A549 (cell line): ENCODE results near the gene JAG2. TPM values are rescaled to one million over a fixed set of nuclear protein-coding genes. Genes with fewer than 3 reads are reported as not detected.

Source experiments
- ATAC-seq, 2 experiments: fragments of 200-7000 bp in 1 of 2; fragments of >200 bp in 1 of 2; cut with Nextera tagmentation in 1 of 2; cut with Tn5 transposase in 1 of 2; 3 replicates each; pipeline versions ENCODE4 v1.8.0 to v1.9.1; 2018 to 2020; ENCODE audit warnings: mild to moderate bottlenecking in 1 of 2, moderate library complexity in 1 of 2
- CTCF ChIA-PET: fragments of 300-600 bp; sonication (Branson Sonifier 250); formaldehyde crosslinking; extraction: SDS; loops from one replicate; lab custom pipeline; 2021; ENCODE audit warnings: antibody characterized with exemption, inconsistent platforms; lab: Yijun Ruan, JAX
- POLR2A ChIA-PET: fragments of 350-600 bp; formaldehyde crosslinking; extraction: SDS; loops from one replicate; lab custom pipeline; 2021; ENCODE audit warnings: antibody characterized with exemption, inconsistent platforms; lab: Yijun Ruan, JAX
- DNase-seq, 2 experiments: peaks; one replicate each; pipeline versions ENCODE4 v3.0.0 to v3.0.0-alpha.2; 2011 to 2016; ENCODE audit warnings: low read depth in 1 of 2, low spot score in 1 of 2
- FAIRE-seq: peaks from 2 replicates; lab custom pipeline; 2011; peaks lifted over from hg19 to GRCh38; lab: Jason Lieb, UNC
- H3K27ac ChIP-seq, 2 experiments: fragments of >200 bp; sonication (Bioruptor Twin); formaldehyde crosslinking; 3 replicates each; pipeline ENCODE4 v1.5.1; 2016 to 2017
- H3K4me1 ChIP-seq: fragments of >200 bp; sonication (Bioruptor Twin); formaldehyde crosslinking; 3 replicates; pipeline ENCODE4 v1.6.1; 2016
- H3K4me2 ChIP-seq: fragments of >200 bp; sonication (Bioruptor Twin); formaldehyde crosslinking; 3 replicates; pipeline ENCODE4 v1.6.1; 2016
- H3K4me3 ChIP-seq: fragments of >200 bp; sonication (Bioruptor Twin); formaldehyde crosslinking; 3 replicates; pipeline ENCODE4 v1.5.1; 2016
- H3K9me3 ChIP-seq: fragments of >200 bp; sonication (Bioruptor Twin); formaldehyde crosslinking; 3 replicates; pipeline ENCODE4 v1.6.1; 2016
- BCL3 ChIP-seq: fragments of >200 bp; sonication (Bioruptor Twin); formaldehyde crosslinking; IDR thresholded peaks from 3 replicates; pipeline ENCODE4 v1.6.1; 2016
- CBX2 ChIP-seq: fragments of 200-600 bp; sonication (generic); IDR thresholded peaks from 2 replicates; pipeline ENCODE4 v1.6.1; 2016; ENCODE audit warnings: low read depth, mild to moderate bottlenecking, borderline replicate concordance
- CHD4 ChIP-seq: fragments of 200-600 bp; sonication (generic); IDR thresholded peaks from 2 replicates; pipeline ENCODE4 v1.6.1; 2016; ENCODE audit warnings: antibody characterized with exemption, mild to moderate bottlenecking, borderline replicate concordance
- E2F6 ChIP-seq: IDR thresholded peaks from 2 replicates; pipeline ENCODE4 v1.6.1; 2012; ENCODE audit warnings: low read depth, borderline replicate concordance
- ELK1 ChIP-seq: fragments of 150-350 bp; IDR thresholded peaks from 2 replicates; pipeline ENCODE4 v1.6.1; 2014; ENCODE audit warnings: low read depth, mild to moderate bottlenecking, low read length
- EP300 ChIP-seq, 2 experiments: fragments of >200 bp; sonication (Bioruptor Twin); formaldehyde crosslinking; IDR thresholded peaks; 2 replicates in 1 of 2; 3 replicates in 1 of 2; pipeline ENCODE4 v1.6.1; 2016 to 2017
- ESRRA ChIP-seq: fragments of 150-350 bp; IDR thresholded peaks from 2 replicates; pipeline ENCODE4 v1.6.1; 2014; ENCODE audit warnings: mild to moderate bottlenecking, low read length, borderline replicate concordance
- FOSB ChIP-seq: fragments of 250-450 bp; sonication (Bioruptor Pico); IDR thresholded peaks from 2 replicates; pipeline ENCODE4 v1.5.0; 2020; ENCODE audit warnings: mild to moderate bottlenecking, moderate library complexity
- FOSL2 ChIP-seq, 2 experiments: fragments of 450-650 bp in 1 of 2; fragments of >200 bp in 1 of 2; sonication (Bioruptor Twin) in 1 of 2; formaldehyde crosslinking; IDR thresholded peaks; 2 replicates each; pipeline versions ENCODE4 v1.5.0 to v1.6.1; 2016 to 2020; ENCODE audit warnings: mild to moderate bottlenecking in 1 of 2, moderate library complexity in 1 of 2
- FOXS1 ChIP-seq: fragments of 250-450 bp; sonication (Bioruptor Pico); IDR thresholded peaks from 2 replicates; pipeline ENCODE4 v1.5.0; 2020; ENCODE audit warnings: mild to moderate bottlenecking, moderate library complexity
- HEYL ChIP-seq: fragments of 250-450 bp; sonication (Bioruptor Pico); IDR thresholded peaks from 2 replicates; pipeline ENCODE4 v1.8.0; 2021; ENCODE audit warnings: mild to moderate bottlenecking, moderate library complexity
- HOXA7 ChIP-seq: fragments of 250-450 bp; sonication (Bioruptor Pico); IDR thresholded peaks from 2 replicates; pipeline ENCODE4 v1.5.0; 2020; ENCODE audit warnings: mild to moderate bottlenecking, moderate library complexity
- MAFK ChIP-seq: fragments of 450-650 bp; IDR thresholded peaks from 2 replicates; pipeline ENCODE4 v1.6.1; 2014; ENCODE audit not compliant: partially characterized antibody
- MAZ ChIP-seq: fragments of 150-350 bp; IDR thresholded peaks from 2 replicates; pipeline ENCODE4 v1.6.1; 2014; ENCODE audit warnings: antibody characterized with exemption, low read depth, low read length, borderline replicate concordance
- NR3C1 ChIP-seq: fragments of >200 bp; sonication (Bioruptor Twin); formaldehyde crosslinking; IDR thresholded peaks from 3 replicates; pipeline ENCODE4 v1.6.1; 2017
- PHF8 ChIP-seq: fragments of 200-600 bp; sonication (generic); IDR thresholded peaks from 2 replicates; pipeline ENCODE4 v1.6.1; 2016; ENCODE audit warnings: low read depth, mild to moderate bottlenecking, antibody characterized with exemption, moderate library complexity, borderline replicate concordance
- POLR2AphosphoS2 ChIP-seq: conservative IDR thresholded peaks from 2 replicates; pipeline ENCODE4 v1.6.1; 2012; ENCODE audit warnings: low read length, improper control_type of control experiment, inconsistent platforms
- RARB ChIP-seq: fragments of 250-450 bp; sonication (Bioruptor Pico); IDR thresholded peaks from 2 replicates; pipeline ENCODE4 v1.8.0; 2021; ENCODE audit warnings: mild to moderate bottlenecking, moderate library complexity
- RFX5 ChIP-seq: fragments of 450-650 bp; IDR thresholded peaks from 2 replicates; pipeline ENCODE4 v1.7.1; 2014; ENCODE audit warnings: antibody characterized with exemption, mild to moderate bottlenecking, moderate library complexity
- SMC3 ChIP-seq: fragments of >200 bp; sonication (Bioruptor Twin); formaldehyde crosslinking; IDR thresholded peaks from 3 replicates; pipeline ENCODE4 v1.6.1; 2018; ENCODE audit warnings: inconsistent platforms
- TFCP2L1 ChIP-seq: fragments of 250-450 bp; sonication (Bioruptor Pico); IDR thresholded peaks from 2 replicates; pipeline ENCODE4 v1.5.0; 2021; ENCODE audit warnings: mild to moderate bottlenecking
- ZNF302 ChIP-seq: fragments of 250-450 bp; sonication (Bioruptor Pico); IDR thresholded peaks from 2 replicates; pipeline ENCODE4 v1.9.0; 2021; ENCODE audit warnings: inconsistent platforms, mild to moderate bottlenecking, moderate library complexity
- WGBS: methylation state at CpG from one replicate; pipeline ENCODE4 v1.1.6; 2017; ENCODE audit errors: missing lambda C conversion rate; 5-methylcytosine and 5-hydroxymethylcytosine counted together
- polyA plus RNA-seq, 4 experiments: library from polyadenylated mRNA; depleted of rRNA in 3 of 4; stranded (reverse); fragments of >200 nt; fragmentation: RNase III in 1 of 4; extraction: RNeasy Plus Mini Kit Qiagen cat#74134 plus additional on column Dnase treatment in 1 of 4; gene quantifications; 2 replicates in 3 of 4; 3 replicates in 1 of 4; pipeline ENCODE4 v1.2.3, GENCODE V29; 2011 to 2017
- TF ChIP-seq, protein P1 (sequence below): fragments of 200-600 bp; sonication (generic); IDR thresholded peaks from 2 replicates; pipeline ENCODE4 v1.6.1; 2016; ENCODE audit warnings: antibody characterized with exemption, mild to moderate bottlenecking, moderate library complexity
- TF ChIP-seq, protein P2 (sequence below): fragments of 250-450 bp; sonication (Bioruptor Pico); IDR thresholded peaks from 2 replicates; pipeline ENCODE4 v1.5.0; 2021; ENCODE audit warnings: mild to moderate bottlenecking, moderate library complexity, borderline replicate concordance
- TF ChIP-seq, protein P3 (sequence below): fragments of >200 bp; sonication (Bioruptor Twin); formaldehyde crosslinking; IDR thresholded peaks from 3 replicates; pipeline ENCODE4 v1.5.1; 2016

Gene JAG2
- polyA plus RNA-seq, 2 of the 4 experiments (the other 2 are of a cell fraction) = 5.9 to 20.4 TPM

GRCh38 chr14:105185001-105185400, 16.4 kb upstream of the JAG2 start:
- POLR2A ChIA-PET = no interaction called here
- WGBS = 60% methylated on average over 14 of the region's 18 CpGs
- CTCF ChIA-PET = interaction anchor here (0.9 to 1.3 kb wide), 3 partner anchors 16 to 17 kb away, joined by 3 to 6 read pairs (median 5); partner anchors contain the start of gene JAG2
- no peak overlapping the region for H3K27ac ChIP-seq
- peaks cover 10% of the 10 kb centered on the region; the same call in 2 of the 3 replicates for H3K4me1 ChIP-seq
- H3K9me3 ChIP-seq = peaks cover 14% of the 10 kb centered on the region
- ATAC-seq (no peak), DNase-seq (no peak), FAIRE-seq (no peak)
- H3K4me3 ChIP-seq = no peak overlapping the region
- no peak overlapping the region for H3K4me2 ChIP-seq
- no peak for TF ChIP-seq RARB (CRISPR knock-in tag)
- TF ChIP-seq FOXS1 (CRISPR knock-in tag) = no peak
- no peak for TF ChIP-seq PHF8
- no peak for TF ChIP-seq POLR2AphosphoS2
- no peak for TF ChIP-seq FOSB (CRISPR knock-in tag)
- no peak for TF ChIP-seq FOSL2 (IDR thresholded peaks at IDR 0.05)
- no peak for TF ChIP-seq FOSL2 (CRISPR knock-in tag; IDR thresholded peaks at IDR 0.05)
- no peak for TF ChIP-seq HOXA7
- TF ChIP-seq E2F6 = no peak
- no peak for TF ChIP-seq ESRRA
- TF ChIP-seq SMC3 = no peak
- TF ChIP-seq CBX2 = no peak
- TF ChIP-seq ELK1 = no peak
- TF ChIP-seq EP300 (IDR thresholded peaks at IDR 0.05) = no peak
- no peak for TF ChIP-seq HEYL (CRISPR knock-in tag)
- no peak for TF ChIP-seq BCL3
- no peak for TF ChIP-seq RFX5
- TF ChIP-seq TFCP2L1 (CRISPR knock-in tag) = no peak
- no peak for TF ChIP-seq CHD4
- TF ChIP-seq MAZ = no peak

- Histone ChIP-seq H3K4me1 (peaks cover 12% of the 10 kb centered on the region; the same call in 2 of the 3 replicates), H3K4me2 (no peak overlapping the region), H3K9me3 (peaks cover 14% of the 10 kb centered on the region), H3K4me3 (no peak overlapping the region), H3K27ac (no peak overlapping the region)
- CTCF ChIA-PET = interaction anchor here (0.8 to 1.3 kb wide), 4 partner anchors 15 to 27 kb away, joined by 3 to 6 read pairs (median 4); partner anchors contain the start of gene JAG2
- ATAC-seq = no peak
- FAIRE-seq = no peak
- no peak for DNase-seq
- WGBS = 66% methylated on average over 9 of the region's 9 CpGs
- POLR2A ChIA-PET = no interaction called here
- TF ChIP-seq NR3C1 = no peak
- no peak for TF ChIP-seq ZNF302 (CRISPR knock-in tag)
- TF ChIP-seq, protein P1, sequence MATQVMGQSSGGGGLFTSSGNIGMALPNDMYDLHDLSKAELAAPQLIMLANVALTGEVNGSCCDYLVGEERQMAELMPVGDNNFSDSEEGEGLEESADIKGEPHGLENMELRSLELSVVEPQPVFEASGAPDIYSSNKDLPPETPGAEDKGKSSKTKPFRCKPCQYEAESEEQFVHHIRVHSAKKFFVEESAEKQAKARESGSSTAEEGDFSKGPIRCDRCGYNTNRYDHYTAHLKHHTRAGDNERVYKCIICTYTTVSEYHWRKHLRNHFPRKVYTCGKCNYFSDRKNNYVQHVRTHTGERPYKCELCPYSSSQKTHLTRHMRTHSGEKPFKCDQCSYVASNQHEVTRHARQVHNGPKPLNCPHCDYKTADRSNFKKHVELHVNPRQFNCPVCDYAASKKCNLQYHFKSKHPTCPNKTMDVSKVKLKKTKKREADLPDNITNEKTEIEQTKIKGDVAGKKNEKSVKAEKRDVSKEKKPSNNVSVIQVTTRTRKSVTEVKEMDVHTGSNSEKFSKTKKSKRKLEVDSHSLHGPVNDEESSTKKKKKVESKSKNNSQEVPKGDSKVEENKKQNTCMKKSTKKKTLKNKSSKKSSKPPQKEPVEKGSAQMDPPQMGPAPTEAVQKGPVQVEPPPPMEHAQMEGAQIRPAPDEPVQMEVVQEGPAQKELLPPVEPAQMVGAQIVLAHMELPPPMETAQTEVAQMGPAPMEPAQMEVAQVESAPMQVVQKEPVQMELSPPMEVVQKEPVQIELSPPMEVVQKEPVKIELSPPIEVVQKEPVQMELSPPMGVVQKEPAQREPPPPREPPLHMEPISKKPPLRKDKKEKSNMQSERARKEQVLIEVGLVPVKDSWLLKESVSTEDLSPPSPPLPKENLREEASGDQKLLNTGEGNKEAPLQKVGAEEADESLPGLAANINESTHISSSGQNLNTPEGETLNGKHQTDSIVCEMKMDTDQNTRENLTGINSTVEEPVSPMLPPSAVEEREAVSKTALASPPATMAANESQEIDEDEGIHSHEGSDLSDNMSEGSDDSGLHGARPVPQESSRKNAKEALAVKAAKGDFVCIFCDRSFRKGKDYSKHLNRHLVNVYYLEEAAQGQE = no peak
- TF ChIP-seq MAFK = no peak
- TF ChIP-seq, protein P2, sequence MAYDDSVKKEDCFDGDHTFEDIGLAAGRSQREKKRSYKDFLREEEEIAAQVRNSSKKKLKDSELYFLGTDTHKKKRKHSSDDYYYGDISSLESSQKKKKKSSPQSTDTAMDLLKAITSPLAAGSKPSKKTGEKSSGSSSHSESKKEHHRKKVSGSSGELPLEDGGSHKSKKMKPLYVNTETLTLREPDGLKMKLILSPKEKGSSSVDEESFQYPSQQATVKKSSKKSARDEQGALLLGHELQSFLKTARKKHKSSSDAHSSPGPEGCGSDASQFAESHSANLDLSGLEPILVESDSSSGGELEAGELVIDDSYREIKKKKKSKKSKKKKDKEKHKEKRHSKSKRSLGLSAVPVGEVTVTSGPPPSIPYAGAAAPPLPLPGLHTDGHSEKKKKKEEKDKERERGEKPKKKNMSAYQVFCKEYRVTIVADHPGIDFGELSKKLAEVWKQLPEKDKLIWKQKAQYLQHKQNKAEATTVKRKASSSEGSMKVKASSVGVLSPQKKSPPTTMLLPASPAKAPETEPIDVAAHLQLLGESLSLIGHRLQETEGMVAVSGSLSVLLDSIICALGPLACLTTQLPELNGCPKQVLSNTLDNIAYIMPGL (CRISPR knock-in tag) = no peak
- TF ChIP-seq MAZ = no peak
- TF ChIP-seq HOXA7 = no peak
- TF ChIP-seq, protein P3, sequence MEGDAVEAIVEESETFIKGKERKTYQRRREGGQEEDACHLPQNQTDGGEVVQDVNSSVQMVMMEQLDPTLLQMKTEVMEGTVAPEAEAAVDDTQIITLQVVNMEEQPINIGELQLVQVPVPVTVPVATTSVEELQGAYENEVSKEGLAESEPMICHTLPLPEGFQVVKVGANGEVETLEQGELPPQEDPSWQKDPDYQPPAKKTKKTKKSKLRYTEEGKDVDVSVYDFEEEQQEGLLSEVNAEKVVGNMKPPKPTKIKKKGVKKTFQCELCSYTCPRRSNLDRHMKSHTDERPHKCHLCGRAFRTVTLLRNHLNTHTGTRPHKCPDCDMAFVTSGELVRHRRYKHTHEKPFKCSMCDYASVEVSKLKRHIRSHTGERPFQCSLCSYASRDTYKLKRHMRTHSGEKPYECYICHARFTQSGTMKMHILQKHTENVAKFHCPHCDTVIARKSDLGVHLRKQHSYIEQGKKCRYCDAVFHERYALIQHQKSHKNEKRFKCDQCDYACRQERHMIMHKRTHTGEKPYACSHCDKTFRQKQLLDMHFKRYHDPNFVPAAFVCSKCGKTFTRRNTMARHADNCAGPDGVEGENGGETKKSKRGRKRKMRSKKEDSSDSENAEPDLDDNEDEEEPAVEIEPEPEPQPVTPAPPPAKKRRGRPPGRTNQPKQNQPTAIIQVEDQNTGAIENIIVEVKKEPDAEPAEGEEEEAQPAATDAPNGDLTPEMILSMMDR = no peak
- TF ChIP-seq BCL3 = no peak
These were observed 15.9 kb upstream of the JAG2 start for GRCh38 chr14:105184461-105184860.
